Type B pancreatic cell (in vitro differentiated cells): ENCODE measurements around the gene PCDHGA8. TPM values are rescaled to one million over a fixed set of nuclear protein-coding genes. Genes with fewer than 3 reads are reported as not detected.

ENCODE experiments used
- DNase-seq: peaks from one replicate; pipeline ENCODE4 v3.0.0; 2021; ENCODE audit warnings: mixed read lengths; ENCODE audit not compliant: unreplicated experiment; ENCODE audit errors: extremely low spot score
- H3K27ac Mint-ChIP-seq: 2 replicates; pipeline ENCODE4 v1.8.0; 2021; ENCODE audit warnings: mild to moderate bottlenecking, mixed read lengths
- H3K27me3 Mint-ChIP-seq: 2 replicates; pipeline ENCODE4 v1.8.0; 2021; ENCODE audit warnings: mixed read lengths
- H3K36me3 Mint-ChIP-seq: 2 replicates; pipeline ENCODE4 v1.8.0; 2021; ENCODE audit warnings: mixed read lengths
- H3K4me1 Mint-ChIP-seq: one replicate; pipeline ENCODE4 v1.8.0; 2021; ENCODE audit warnings: mixed read lengths; ENCODE audit not compliant: unreplicated experiment
- H3K4me3 Mint-ChIP-seq: 2 replicates; pipeline ENCODE4 v1.8.0; 2021; ENCODE audit warnings: mild to moderate bottlenecking, mixed read lengths
- H3K9me3 Mint-ChIP-seq: 2 replicates; pipeline ENCODE4 v1.8.0; 2021; ENCODE audit warnings: mixed read lengths
- total RNA-seq: library from RNA; stranded (reverse); gene quantifications from 2 replicates; pipeline ENCODE4 v1.2.1, GENCODE V29; 2021; ENCODE audit warnings: low replicate concordance
- TF ChIP-seq, protein P1 (sequence below): fragments of 200-600 bp; sonication (generic); conservative IDR thresholded peaks from 2 replicates; pipeline ENCODE4 v1.5.0; 2021; ENCODE audit warnings: antibody characterized with exemption, mild to moderate bottlenecking

PCDHGA8 gene
- total RNA-seq, 1 donor from 2014 or later, result 1.3 TPM

DNA sequence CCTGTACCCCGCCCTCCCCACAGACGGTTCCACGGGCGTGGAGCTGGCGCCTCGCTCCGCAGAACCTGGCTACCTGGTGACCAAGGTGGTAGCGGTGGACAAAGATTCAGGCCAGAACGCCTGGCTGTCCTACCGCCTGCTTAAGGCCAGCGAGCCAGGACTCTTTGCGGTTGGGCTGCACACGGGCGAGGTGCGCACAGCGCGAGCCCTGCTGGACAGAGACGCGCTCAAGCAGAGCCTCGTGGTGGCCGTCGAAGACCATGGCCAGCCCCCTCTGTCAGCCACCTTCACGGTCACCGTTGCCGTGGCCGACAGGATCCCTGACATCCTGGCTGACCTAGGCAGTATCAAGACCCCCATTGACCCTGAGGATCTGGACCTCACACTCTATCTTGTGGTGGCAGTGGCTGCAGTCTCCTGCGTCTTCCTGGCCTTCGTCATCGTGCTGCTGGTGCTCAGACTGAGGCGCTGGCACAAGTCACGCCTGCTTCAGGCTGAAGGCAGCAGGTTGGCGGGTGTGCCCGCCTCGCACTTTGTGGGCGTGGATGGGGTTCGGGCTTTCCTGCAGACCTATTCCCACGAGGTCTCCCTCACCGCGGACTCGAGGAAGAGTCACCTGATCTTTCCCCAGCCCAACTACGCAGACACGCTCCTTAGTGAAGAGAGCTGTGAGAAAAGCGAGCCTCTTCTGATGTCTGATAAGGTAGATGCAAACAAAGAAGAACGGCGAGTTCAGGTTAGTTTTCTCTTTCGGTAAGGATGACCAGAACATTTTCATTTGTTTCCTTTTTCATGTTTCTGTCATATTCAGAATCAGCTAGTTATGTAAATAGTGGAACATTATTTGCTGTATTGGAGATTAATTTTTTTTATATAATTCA lies 26.2 kb upstream of the PCDHGA8 start:
- TF ChIP-seq, protein P1, sequence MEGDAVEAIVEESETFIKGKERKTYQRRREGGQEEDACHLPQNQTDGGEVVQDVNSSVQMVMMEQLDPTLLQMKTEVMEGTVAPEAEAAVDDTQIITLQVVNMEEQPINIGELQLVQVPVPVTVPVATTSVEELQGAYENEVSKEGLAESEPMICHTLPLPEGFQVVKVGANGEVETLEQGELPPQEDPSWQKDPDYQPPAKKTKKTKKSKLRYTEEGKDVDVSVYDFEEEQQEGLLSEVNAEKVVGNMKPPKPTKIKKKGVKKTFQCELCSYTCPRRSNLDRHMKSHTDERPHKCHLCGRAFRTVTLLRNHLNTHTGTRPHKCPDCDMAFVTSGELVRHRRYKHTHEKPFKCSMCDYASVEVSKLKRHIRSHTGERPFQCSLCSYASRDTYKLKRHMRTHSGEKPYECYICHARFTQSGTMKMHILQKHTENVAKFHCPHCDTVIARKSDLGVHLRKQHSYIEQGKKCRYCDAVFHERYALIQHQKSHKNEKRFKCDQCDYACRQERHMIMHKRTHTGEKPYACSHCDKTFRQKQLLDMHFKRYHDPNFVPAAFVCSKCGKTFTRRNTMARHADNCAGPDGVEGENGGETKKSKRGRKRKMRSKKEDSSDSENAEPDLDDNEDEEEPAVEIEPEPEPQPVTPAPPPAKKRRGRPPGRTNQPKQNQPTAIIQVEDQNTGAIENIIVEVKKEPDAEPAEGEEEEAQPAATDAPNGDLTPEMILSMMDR, result no peak
- H3K4me3 Mint-ChIP-seq, result no peak overlapping the region

DNA sequence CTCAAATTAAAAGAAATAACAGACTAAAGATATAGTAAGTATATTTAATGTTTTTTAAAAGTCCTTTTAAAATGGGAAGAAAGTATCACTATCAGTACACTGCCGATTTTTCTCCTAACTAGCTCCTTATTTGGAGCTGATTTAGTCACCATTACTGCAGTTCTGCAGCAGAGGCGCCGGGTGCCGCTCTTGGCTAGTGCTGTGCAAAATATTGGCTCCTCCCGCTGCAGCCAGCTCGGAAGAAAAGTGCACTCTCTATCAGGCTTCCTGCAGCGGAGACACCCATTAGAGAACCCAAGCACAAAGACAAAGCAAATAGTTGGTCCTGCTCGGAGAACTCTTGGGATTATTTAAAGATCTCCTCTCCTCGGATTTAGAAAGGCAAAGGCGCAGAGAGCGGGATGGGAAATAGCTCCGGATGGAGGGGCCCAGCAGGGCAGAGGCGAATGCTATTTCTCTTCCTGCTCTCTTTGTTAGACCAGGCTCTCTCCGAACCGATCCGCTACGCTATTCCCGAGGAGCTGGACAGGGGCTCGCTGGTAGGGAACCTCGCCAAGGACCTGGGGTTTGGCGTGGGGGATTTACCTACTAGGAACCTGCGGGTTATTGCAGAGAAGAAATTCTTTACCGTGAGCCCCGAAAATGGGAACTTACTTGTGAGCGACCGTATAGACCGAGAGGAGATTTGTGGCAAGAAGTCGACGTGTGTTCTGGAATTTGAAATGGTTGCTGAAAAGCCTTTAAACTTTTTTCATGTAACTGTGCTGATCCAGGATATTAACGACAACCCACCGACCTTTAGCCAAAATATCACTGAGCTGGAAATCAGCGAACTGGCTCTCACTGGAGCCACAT lies 22.2 kb upstream of the PCDHGA8 start, which contains the start of gene PCDHGB3:
Gene PCDHGB3, plus strand, starts transcription at position 249 of the 855 bp plus-strand sequence. Its CDS starts 153 bp downstream, at position 402.
- TF ChIP-seq, protein P1, result no peak
- H3K36me3 Mint-ChIP-seq, result peaks cover 3% of the 10 kb centered on the region
- no peaks in the 10 kb centered on the region for H3K4me1 Mint-ChIP-seq
- no peak within 1 kb of the TSS for H3K27ac Mint-ChIP-seq
- DNase-seq, result no peak
- no peak within 1 kb of the TSS for H3K4me3 Mint-ChIP-seq
- H3K27me3 Mint-ChIP-seq, result no peaks in the 10 kb centered on the region
- peaks cover 4% of the 10 kb centered on the region for H3K9me3 Mint-ChIP-seq

More for the DNA sequence above, 26.2 kb upstream of the PCDHGA8 start:
- H3K27me3 Mint-ChIP-seq, result no peaks in the 10 kb centered on the region
- no peak for DNase-seq
- no peaks in the 10 kb centered on the region for H3K4me1 Mint-ChIP-seq
- H3K9me3 Mint-ChIP-seq, result peaks cover 5% of the 10 kb centered on the region
- H3K27ac Mint-ChIP-seq, result no peak overlapping the region
- H3K36me3 Mint-ChIP-seq, result no peaks in the 10 kb centered on the region

DNA sequence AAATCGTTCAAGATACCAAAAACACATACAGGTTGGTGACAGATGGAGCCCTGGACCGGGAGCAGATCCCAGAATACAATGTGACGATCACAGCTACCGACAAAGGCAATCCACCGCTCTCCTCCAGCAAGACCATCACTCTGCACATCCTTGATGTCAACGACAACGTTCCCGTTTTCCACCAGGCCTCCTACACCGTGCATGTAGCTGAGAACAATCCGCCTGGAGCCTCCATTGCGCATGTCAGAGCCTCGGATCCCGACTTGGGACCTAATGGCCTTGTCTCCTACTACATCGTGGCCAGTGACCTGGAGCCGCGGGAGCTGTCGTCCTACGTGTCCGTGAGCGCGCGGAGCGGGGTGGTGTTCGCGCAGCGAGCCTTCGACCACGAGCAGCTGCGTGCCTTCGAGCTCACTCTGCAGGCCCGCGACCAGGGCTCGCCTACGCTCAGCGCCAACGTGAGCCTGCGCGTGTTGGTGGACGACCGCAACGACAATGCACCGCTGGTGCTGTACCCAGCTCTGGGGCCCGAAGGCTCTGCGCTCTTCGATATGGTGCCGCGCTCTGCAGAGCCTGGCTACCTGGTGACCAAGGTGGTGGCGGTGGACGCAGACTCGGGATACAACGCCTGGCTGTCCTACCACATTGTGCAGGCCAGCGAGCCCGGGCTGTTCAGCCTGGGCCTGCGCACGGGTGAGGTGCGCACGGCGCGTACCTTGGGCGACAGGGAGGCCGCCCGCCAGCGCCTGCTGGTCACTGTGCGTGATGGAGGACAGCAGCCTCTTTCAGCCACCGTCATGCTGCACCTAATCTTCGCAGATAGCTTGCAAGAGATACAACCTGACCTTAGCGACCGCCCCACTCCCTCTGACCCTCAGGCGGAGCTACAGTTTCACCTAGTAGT lies 20.6 kb upstream of the PCDHGA8 start:
- no peak for DNase-seq
- Mint-ChIP-seq H3K4me3 (no peak overlapping the region), H3K4me1 (no peaks in the 10 kb centered on the region), H3K9me3 (peaks cover 4% of the 10 kb centered on the region), H3K27me3 (no peaks in the 10 kb centered on the region), H3K36me3 (peaks cover 3% of the 10 kb centered on the region), H3K27ac (no peak overlapping the region)
- TF ChIP-seq, protein P1, result no peak

DNA sequence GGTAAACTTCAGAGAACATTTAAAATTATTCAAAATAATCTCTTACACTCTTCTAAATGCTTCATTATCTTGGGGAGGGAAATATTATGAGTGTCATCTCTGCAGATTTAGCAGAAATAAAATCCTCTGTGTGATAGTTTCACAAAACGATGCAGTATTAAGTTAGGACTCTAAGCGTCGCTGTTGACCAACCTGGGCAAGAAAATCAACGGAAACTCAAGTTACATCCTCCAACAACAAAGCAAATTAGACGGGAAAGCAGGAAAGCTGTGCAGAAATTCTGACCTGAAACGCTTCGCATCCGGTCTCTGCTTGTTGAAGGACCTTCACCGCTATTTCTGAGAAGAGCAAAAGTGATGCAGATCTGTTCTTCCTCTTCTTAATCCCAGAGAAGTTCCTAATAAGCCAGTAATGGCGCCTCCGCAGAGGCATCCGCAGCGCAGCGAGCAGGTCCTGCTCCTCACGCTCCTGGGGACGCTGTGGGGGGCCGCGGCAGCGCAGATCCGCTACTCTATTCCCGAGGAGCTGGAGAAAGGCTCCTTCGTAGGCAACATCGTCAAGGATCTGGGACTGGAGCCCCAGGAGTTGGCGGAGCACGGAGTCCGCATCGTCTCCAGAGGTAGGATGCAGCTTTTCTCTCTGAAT lies 18.6 kb upstream of the PCDHGA8 start, which contains the start of gene PCDHGA6:
Gene PCDHGA6, plus strand, starts transcription at position 219 of the 645 bp plus-strand sequence. Its CDS starts 193 bp downstream, at position 412.
- Mint-ChIP-seq H3K27me3 (no peaks in the 10 kb centered on the region), H3K4me3 (no peak within 1 kb of the TSS), H3K36me3 (peaks cover 3% of the 10 kb centered on the region), H3K9me3 (peaks cover 4% of the 10 kb centered on the region), H3K4me1 (no peaks in the 10 kb centered on the region), H3K27ac (no peak within 1 kb of the TSS)
- TF ChIP-seq, protein P1, result no peak
- DNase-seq, result no peak
